Neural progenitor cell (in vitro differentiated cells): ENCODE measurements around the gene ITGB8. TPM values are rescaled to one million over a fixed set of nuclear protein-coding genes. Genes with fewer than 3 reads are reported as not detected.

Experiments
- DNase-seq: peaks from one replicate; pipeline ENCODE4 v3.0.0-alpha.2; 2016; ENCODE audit warnings: low spot score
- H2AFZ ChIP-seq: fragments of 200-600 bp; sonication (generic); replicated peaks from 2 replicates; pipeline ENCODE4 v1.6.1; 2016; ENCODE audit warnings: antibody characterized with exemption
- H3F3A ChIP-seq: fragments of 200-600 bp; sonication (generic); 2 replicates; pipeline ENCODE4 v1.6.1; 2016; ENCODE audit warnings: antibody characterized with exemption, low read depth
- H3K27ac ChIP-seq: fragments of 200-600 bp; sonication (generic); 2 replicates; pipeline ENCODE4 v1.5.1; 2016; ENCODE audit warnings: mild to moderate bottlenecking
- H3K27me3 ChIP-seq: fragments of 200-600 bp; sonication (generic); 2 replicates; pipeline ENCODE4 v1.6.1; 2016; ENCODE audit warnings: mild to moderate bottlenecking, moderate library complexity
- H3K36me3 ChIP-seq: fragments of 200-600 bp; sonication (generic); 2 replicates; pipeline ENCODE4 v1.5.1; 2016
- H3K4me1 ChIP-seq: fragments of 200-600 bp; sonication (generic); 2 replicates; pipeline ENCODE4 v1.6.1; 2016; ENCODE audit warnings: mixed run types
- H3K4me2 ChIP-seq: fragments of 200-600 bp; sonication (generic); 2 replicates; pipeline ENCODE4 v1.6.1; 2016
- H3K4me3 ChIP-seq: fragments of 200-600 bp; sonication (generic); 2 replicates; pipeline ENCODE4 v1.5.1; 2016
- H3K79me2 ChIP-seq: fragments of 200-600 bp; sonication (generic); 2 replicates; pipeline ENCODE4 v1.6.1; 2016; ENCODE audit warnings: low read depth
- H3K9ac ChIP-seq: fragments of 200-600 bp; sonication (generic); 2 replicates; pipeline ENCODE4 v1.6.1; 2016
- H3K9me3 ChIP-seq: fragments of 200-600 bp; sonication (generic); 2 replicates; pipeline ENCODE4 v1.5.1; 2016; ENCODE audit warnings: low read depth
- H4K20me1 ChIP-seq: fragments of 200-600 bp; sonication (generic); 2 replicates; pipeline ENCODE4 v1.6.1; 2016; ENCODE audit warnings: low read depth
- H3K27ac Mint-ChIP-seq: 3 replicates; pipeline ENCODE4 v1.8.0; 2021; ENCODE audit warnings: mixed read lengths
- H3K27me3 Mint-ChIP-seq: 2 replicates; pipeline ENCODE4 v1.8.0; 2022; ENCODE audit warnings: low read depth, mild to moderate bottlenecking, inconsistent platforms, moderate library complexity, mixed read lengths; ENCODE audit not compliant: insufficient read depth
- H3K36me3 Mint-ChIP-seq: 3 replicates; pipeline ENCODE4 v1.8.0; 2021; ENCODE audit warnings: mixed read lengths
- H3K4me1 Mint-ChIP-seq: 3 replicates; pipeline ENCODE4 v1.8.0; 2021; ENCODE audit warnings: mixed read lengths
- H3K4me3 Mint-ChIP-seq: 3 replicates; pipeline ENCODE4 v1.8.0; 2021; ENCODE audit warnings: mild to moderate bottlenecking, moderate library complexity, mixed read lengths
- H3K9me3 Mint-ChIP-seq: 3 replicates; pipeline ENCODE4 v1.8.0; 2020; ENCODE audit warnings: mixed read lengths
- CTCF ChIP-seq: fragments of 200-600 bp; sonication (generic); IDR thresholded peaks from 2 replicates; pipeline ENCODE4 v1.5.1; 2017; ENCODE audit warnings: antibody characterized with exemption, mild to moderate bottlenecking
- EZH2 ChIP-seq: fragments of 200-600 bp; sonication (generic); IDR thresholded peaks from 2 replicates; pipeline ENCODE4 v1.6.1; 2017; ENCODE audit warnings: antibody characterized with exemption, mild to moderate bottlenecking, moderate library complexity
- EZH2phosphoT487 ChIP-seq: fragments of 200-600 bp; sonication (generic); IDR thresholded peaks from 2 replicates; pipeline ENCODE4 v1.6.1; 2017; ENCODE audit warnings: antibody characterized with exemption
- total RNA-seq: library from RNA; depleted of rRNA; stranded (reverse); fragments of >200 nt; gene quantifications from 2 replicates; pipeline ENCODE4 v1.2.3, GENCODE V29; 2015; ENCODE audit warnings: low replicate concordance

Gene ITGB8
- total RNA-seq, 1 donor from 2014 or later = 5.3 TPM

DNA sequence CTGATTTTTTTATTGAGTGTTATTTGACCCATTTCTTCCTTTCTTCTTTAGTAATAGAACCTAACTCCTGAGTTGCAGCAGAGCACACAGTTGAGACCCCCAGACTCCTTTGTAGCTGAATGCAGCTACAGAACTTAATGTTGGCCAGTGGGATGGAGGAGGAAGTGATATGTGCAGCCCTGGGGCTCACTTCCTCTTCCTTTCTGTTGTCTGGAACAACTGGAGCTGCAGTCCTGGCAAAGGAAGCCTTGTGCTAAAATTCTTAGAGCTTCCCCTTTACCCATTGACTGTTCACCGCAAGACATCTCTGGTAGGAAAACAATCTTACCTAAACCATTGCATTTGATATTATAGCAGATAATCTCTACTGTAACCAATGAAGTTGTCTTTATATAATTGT is 86.6 kb downstream of the ITGB8 start:
- Histone ChIP-seq H3K4me1 (no peaks in the 10 kb centered on the region), H4K20me1 (no peaks in the 10 kb centered on the region), H3K4me2 (no peak overlapping the region), H3K79me2 (no peaks in the 10 kb centered on the region), H3K9me3 (no peaks in the 10 kb centered on the region), H2AFZ (no peak overlapping the region), H3K27ac (no peak overlapping the region), H3K9ac (no peak overlapping the region), H3K4me3 (no peak overlapping the region), H3F3A (no peaks in the 10 kb centered on the region), H3K36me3 (no peaks in the 10 kb centered on the region), H3K27me3 (no peaks in the 10 kb centered on the region)
- no peaks in the 10 kb centered on the region for H3K4me1 Mint-ChIP-seq
- H3K36me3 Mint-ChIP-seq = peaks cover 5% of the 10 kb centered on the region
- H3K27me3 Mint-ChIP-seq = no peaks in the 10 kb centered on the region
- DNase-seq = no peak
- no peak overlapping the region for H3K27ac Mint-ChIP-seq
- no peaks in the 10 kb centered on the region for H3K9me3 Mint-ChIP-seq
- H3K4me3 Mint-ChIP-seq = no peak overlapping the region
- no peak for TF ChIP-seq CTCF
- no peak for TF ChIP-seq EZH2phosphoT487
- TF ChIP-seq EZH2 = no peak

DNA sequence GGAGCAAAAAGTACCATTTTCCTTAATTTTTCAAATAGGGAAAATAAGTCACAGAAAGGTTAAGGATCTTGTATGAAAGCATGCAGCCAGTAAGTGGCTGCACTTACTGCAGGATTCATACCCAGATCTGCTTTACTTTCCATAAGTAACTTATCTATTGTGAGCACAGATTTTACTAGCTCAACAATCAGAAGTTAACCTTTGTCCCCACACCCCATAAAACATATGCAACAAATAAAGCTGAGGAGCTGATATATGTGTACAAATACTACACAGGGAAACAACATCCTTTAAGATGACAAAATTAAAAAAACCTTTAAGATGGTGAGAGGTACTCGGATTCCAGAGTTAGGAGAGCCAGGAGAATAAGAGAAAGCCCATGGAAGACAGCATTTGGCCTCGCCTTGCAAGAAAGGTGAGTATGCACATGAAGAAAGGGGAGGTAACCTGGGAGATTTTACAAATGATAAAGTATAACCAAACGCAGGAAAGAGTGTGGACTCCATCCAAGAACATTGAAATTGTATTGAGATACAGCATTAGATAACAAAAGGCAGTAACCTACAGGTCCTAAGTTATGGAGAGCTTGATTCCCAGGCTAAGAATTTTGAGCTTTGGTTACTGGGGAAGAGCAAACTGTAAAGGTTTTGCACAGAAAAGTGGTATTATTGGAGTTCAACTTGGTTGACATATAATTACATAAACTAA is 87.1 kb downstream of the ITGB8 start:
- Mint-ChIP-seq H3K27me3 (no peaks in the 10 kb centered on the region), H3K9me3 (no peaks in the 10 kb centered on the region), H3K27ac (no peak overlapping the region), H3K4me1 (no peaks in the 10 kb centered on the region), H3K36me3 (peaks cover 5% of the 10 kb centered on the region), H3K4me3 (no peak overlapping the region)
- TF ChIP-seq CTCF (no peak), EZH2 (no peak), EZH2phosphoT487 (no peak)
- H3K4me1 ChIP-seq = no peaks in the 10 kb centered on the region
- no peaks in the 10 kb centered on the region for H3K9me3 ChIP-seq
- H2AFZ ChIP-seq = no peak overlapping the region
- no peak overlapping the region for H3K27ac ChIP-seq
- no peak for DNase-seq
- H3K9ac ChIP-seq = no peak overlapping the region
- no peaks in the 10 kb centered on the region for H3K79me2 ChIP-seq
- no peaks in the 10 kb centered on the region for H3F3A ChIP-seq
- H3K4me2 ChIP-seq = no peak overlapping the region
- no peak overlapping the region for H3K4me3 ChIP-seq
- H3K36me3 ChIP-seq = no peaks in the 10 kb centered on the region
- no peaks in the 10 kb centered on the region for H4K20me1 ChIP-seq
- H3K27me3 ChIP-seq = no peaks in the 10 kb centered on the region

- no peak for TF ChIP-seq EZH2
- TF ChIP-seq EZH2phosphoT487 = no peak
- no peak for TF ChIP-seq CTCF
- Histone ChIP-seq H3K4me2 (no peak overlapping the region), H3K4me1 (no peaks in the 10 kb centered on the region), H3K36me3 (no peaks in the 10 kb centered on the region), H3K79me2 (no peaks in the 10 kb centered on the region), H3K27ac (no peak overlapping the region), H3F3A (no peaks in the 10 kb centered on the region), H3K27me3 (no peaks in the 10 kb centered on the region), H4K20me1 (no peaks in the 10 kb centered on the region), H3K4me3 (no peak overlapping the region), H3K9ac (no peak overlapping the region), H3K9me3 (no peaks in the 10 kb centered on the region), H2AFZ (no peak overlapping the region)
- Mint-ChIP-seq H3K4me3 (no peak overlapping the region), H3K36me3 (no peaks in the 10 kb centered on the region), H3K9me3 (no peaks in the 10 kb centered on the region), H3K27ac (no peak overlapping the region), H3K4me1 (peaks cover 2% of the 10 kb centered on the region), H3K27me3 (no peaks in the 10 kb centered on the region)
- no peak for DNase-seq
Observed at GRCh38 chr7:20424500-20424899, 93.8 kb downstream of the ITGB8 start.
